HG03064 (cell line): Measurements from ENCODE around the gene SGPL1.

Experiments
- ATAC-seq: cut with Tn5 transposase; IDR thresholded peaks from one replicate; pipeline ENCODE4 v1.9.1; 2021; ENCODE audit warnings: low read depth; ENCODE audit not compliant: unreplicated experiment

The SGPL1 gene

DNA sequence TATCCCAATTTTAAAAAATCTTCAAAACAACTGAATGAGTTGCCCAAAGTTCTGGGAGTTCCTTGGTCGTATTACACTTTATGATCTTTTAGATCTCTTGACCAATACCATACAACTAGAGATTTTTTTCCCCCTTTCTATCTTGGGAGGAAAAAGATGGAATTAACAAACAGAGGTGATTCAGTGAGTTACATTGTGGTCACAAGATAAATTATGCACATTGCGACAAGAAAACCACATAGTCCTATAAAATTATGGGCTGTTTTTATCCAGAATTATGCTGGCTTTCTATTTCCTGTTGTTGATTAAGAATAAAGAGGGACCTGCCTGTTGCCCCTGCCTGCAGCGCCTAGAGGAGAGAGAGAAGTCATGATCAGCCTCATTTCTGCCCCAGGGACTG, 8.2 kb upstream of the SGPL1 start:
- no peak for ATAC-seq

DNA sequence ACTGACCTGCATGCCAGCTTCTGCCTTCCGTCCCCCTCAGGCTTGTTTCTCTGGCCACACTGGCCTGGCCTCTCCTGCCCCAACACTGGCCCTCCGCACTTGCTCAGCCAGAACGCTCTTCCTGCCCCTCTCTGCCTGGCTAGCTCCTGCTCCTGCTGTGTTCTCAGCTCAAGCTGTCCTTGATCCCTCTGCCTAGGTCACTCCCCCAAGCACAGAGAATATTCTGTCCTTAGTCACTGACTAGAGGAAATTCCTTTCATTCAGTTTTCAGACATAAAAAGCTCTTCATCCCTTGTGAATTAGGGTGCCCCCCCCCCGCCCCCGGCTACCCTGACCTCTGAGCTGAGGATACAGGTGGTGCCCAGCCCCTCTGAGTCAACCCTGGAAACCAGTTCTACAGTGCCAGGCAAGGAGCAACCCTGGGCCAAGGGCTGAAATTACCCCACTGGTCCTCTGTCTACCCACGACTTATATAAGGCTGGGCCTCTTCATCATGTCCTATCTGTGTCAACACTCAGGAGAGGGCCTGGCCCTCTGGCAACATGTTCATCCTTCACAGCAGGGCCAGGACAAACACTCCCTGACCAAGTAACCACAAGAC, 6.6 kb upstream of the SGPL1 start:
- no peak for ATAC-seq

DNA sequence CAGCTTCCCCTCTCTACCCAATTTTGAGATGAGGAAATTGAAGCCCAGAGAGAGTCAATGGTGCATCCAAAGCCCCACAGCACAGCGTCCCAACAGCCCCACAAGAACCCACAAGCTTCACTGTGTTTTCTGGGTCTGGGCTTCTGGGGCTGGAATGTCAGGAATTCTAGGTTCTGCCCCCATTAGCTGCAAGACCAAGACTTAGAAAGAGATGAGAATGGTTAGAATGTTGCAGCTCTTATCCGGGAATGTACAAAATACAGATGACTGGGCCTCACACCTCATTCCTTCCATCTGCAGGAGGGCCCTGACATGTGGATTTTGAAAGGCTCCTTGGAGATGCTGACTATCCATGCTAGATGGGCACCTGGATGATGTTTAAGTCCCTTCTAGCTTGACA, 6.0 kb upstream of the SGPL1 start:
- no peak for ATAC-seq

DNA sequence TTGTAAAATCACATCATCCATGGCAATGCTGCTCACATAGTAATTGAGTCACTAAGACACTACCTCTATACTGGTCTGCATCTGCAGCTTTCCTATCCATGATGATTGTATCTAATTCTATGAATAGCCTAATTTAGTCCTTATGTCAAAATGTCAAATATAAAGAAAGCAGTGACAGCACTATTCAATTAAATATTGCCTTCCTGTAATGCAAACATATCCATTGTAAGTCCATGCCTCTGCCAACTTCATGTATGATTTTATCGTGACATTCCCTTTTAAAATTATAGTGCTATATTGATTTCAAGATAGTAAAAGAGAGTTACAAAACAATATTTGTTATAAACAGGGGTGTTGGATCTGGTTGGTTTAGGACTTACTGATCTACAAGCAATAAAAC, 4.8 kb upstream of the SGPL1 start:
- ATAC-seq, result no peak

DNA sequence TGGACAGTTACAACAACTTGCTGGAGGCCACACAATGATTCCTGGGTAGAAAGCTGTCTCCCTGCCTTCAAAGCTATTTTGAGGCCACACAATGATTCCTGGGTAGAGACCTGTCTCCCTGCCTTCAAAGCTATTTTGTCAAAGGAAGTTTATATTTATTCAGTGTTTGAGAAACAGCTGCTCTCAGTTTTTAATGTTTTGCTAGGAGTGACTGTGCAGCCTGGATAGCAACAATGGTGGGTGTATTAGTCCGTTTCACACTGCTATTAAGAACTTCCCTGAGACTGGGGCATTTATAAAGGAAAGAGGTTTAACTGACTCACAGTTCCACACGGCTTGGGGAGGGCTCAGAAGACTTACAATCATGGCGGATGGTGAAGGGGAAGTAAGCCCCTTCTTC, 3.9 kb upstream of the SGPL1 start:
- no peak for ATAC-seq

DNA sequence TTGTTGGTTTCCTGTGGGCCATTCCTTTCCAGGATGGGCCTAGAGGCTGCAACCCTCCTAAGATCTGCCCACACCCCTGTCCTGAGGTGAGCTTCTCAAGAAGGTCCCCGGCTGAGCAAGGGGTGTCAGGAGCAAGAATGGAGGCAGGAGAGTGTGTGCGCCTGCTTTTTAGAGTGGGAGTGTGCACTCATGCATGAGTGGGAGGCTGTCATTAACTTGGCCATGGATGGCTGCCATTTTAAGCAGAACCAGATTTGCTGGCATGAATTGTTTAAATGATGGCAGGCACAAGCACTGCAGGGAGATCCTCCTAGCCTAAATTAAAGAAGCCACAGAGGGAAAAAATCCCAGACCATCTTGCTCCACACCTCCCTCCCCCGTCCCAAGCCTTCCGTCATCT, 2.9 kb upstream of the SGPL1 start:
- ATAC-seq, result no peak

DNA sequence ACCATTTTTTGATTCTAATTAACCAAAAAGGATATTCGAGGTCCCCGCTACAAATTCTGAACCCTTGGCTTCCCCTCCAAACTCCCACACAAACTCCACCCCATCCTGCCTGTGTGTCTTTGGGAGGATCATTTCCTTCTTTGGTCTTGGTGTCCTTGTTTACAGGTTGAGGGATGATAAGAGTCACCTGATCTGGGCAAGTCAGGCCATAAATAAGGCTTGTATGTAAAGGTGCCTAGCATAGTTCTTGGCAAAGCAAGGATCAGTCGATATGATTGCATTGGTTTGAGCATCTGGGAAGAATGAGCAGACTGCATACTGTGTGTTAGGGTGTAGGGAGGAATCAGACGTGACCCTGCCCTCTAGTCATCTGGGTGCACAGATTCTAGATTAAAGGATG, 1.6 kb upstream of the SGPL1 start:
- no peak for ATAC-seq

DNA sequence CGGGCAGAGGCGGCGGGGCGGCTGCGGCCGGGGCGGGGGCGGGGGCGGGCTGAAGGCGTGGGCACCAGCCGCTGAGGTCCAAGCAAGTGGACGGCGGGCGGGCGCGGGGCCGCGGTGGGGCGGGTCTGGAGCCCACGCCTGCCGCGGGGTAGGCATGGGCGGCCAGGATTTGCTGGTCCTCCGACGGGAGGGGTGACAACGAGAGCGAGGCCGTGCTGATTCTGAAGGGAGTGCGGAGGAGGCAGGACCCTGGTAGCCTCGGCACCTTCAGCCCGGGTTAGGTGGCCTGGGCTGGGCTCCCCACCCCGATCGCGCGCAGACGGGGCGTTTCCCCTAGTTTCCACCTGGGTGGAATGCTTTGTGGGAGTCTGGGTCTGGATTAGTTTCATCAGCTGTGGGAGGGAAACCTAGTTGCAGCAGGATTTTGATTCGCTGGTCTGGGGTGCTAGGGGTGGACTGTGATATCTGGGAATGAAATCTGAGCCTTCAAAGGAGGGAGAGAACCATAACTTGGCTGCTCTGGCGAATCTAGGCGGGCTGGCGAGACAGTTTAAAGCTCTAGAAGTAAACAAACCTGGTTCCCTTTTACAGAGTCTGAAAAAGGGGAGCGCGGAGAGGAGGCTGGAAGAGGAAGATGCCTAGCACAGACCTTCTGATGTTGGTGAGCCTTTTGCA, 609 bp downstream of the SGPL1 start:
- peak; percentile 26 for ATAC-seq

DNA sequence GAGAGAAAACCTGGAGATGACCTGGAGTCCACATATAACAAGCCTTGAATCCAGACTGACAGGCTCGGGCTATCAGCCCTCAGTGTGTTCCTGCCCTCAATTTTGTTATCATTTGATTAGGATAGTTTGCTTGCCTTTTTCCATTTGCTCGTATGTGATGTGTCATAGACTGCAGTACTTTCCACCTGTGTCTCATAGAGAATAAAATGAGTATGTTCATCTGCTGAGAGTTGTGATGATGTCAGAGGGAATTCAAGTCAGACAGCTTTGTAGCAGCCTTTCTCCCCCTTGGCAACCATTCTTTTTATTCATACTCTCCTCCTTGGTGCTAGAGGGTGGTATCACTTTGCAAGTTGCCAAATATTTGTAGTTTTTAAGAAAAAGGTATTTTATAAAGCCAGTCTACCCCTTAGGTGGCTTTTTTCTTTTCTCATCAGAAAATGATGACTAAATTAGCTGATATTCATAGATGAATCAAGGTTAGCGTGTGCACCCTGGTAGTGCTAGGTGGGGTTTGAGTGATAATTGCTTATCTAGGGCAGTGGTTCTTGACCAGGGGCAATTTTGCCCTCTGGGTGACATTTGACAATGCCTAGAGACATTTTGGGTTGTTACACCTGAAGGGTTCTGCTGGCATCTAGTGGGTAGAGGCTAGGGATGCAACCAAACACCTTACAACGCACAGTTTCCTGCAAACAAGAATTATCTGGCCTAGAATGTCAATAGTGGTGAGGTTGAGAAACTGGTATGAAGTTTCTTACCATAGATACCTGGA, 5.4 kb downstream of the SGPL1 start:
- ATAC-seq, result no peak

DNA sequence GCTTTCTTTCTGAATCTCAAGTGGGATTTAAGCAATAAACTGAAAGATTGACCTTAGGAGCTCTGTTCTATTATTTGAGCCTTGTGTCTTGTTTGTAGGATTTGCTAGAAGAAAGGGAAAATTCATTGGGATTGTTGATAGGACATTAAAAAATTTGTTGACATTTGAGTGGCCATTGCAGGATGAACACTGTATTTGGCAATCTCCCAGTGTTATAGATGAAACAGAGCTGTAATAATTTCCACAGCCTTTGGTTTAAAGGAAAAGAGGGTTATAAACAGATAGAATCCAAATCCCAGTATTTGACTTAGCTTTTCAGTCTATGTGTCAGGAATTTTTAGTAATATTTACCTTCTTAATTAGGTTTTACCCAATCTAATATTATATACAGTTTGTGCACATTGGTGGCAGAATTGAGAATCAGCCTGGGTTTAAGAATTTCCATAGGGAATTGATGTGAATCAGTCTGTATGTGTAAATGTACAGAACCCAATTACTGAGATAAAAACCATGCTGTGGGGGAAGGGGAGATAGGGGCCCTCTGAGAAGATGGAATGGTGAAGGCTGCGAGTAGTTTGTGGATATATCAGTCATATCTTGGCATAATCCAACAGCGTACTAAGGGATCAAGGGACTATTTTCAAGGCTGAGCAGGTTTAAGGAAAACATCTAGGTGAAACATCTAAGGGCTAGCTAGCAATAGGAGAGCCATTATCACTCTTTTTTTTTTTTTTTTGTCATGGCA, 6.5 kb downstream of the SGPL1 start:
- no peak for ATAC-seq

DNA sequence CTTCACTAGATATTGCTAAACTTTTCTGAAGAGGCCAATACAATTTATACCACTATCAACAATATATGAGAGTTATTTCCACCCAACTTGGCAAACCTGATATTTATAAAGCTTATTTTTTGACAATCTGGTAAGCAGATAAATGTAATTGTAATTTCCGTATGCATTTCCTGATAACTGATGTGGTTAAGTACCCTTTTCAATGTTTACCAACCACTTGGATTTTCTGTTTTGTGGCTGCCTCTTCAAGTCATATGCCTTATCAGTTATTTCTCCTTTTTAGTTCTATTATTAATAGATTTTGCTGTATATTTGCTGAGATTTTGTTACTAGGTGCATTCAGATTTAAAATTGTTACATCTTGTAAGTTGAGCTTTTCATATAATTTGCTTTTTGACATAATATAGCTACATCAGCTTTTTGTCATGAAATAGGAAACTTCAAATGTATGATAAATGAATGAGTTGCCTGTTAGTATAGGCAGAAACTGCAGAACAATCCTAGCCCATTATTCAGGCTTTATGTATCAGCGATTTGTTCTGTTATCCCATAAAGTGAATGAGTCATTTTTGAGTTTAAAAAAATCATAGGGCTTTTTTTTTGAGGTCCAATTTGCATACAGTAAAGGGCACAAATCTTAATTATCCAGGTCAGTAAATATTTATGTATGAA, 11.5 kb downstream of the SGPL1 start:
- no peak for ATAC-seq

DNA sequence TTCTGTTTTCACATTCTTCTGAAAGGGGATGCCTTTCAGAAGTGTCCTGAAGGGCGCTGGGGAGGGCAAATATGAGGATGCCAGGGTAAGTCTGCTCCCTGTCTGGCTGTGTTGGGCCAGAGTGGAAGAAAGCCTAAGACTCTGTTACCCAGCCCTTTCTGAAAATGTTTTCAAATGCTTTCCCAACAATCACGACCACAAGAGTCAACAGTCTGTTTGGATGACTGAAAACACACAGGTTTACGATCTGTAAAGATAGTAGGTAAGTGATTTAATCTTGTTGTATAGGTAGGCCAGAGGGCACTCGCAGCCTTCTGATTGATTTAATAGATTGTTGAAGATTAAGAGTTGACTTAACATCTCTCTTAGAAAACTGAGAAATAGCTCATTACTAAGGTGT, 13.2 kb downstream of the SGPL1 start:
- no peak for ATAC-seq

DNA sequence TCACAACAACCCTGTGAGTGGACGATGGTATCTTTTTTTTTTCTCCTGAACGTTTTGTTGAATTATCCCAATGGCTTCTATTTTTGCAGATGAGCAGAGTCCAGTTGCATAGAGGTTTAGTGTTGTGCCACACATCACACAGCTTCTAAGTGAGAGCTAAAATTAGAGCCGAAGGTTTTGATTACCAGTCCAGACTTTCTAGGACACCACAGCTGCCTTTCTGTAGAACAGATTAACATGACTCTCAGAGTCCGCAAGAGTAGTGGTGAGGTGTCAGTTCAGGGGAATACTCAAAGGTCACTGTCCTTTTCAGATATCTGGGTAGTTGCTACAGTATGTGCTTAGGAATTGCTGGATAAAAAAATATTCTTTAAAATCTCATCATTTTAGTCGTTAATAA, 13.8 kb downstream of the SGPL1 start:
- ATAC-seq, result no peak

DNA sequence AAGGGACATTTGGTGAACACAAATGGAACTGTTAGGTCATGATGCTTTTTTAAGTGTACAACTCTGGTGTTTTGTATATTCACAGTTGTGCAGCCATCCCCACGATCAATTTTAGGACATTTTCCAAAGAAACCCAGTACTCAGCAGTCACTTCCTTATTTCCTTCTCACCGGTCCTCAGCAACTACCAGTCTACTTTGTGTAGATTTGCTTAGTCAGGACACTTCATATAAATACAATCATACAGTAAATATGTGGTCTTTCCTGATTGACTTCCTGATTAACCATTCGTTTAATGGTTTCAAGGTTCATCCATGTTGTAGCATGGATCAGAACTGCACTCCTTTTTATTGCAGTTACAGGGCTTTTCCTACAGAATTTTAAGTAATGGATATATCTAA, 14.4 kb downstream of the SGPL1 start:
- ATAC-seq, result no peak

DNA sequence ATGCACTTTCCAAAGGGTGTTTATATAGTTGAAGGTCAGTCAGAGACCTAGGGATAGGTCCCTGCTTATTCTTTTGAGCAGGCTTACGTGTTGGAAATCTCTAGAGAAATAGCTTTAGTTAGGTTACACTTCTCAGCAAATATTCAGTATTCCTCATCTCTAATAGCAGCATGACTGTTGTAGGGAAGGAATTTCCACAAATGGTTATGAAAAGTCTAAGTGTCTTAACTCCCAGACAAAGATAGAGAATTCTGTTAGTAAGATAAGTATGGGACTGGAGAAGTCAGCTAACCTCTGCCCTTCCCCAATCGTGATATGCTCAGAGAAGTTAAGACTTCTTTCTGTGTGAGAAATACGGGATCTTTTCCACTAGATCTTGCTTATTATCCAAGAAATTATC, 16.5 kb downstream of the SGPL1 start:
- ATAC-seq, result no peak

DNA sequence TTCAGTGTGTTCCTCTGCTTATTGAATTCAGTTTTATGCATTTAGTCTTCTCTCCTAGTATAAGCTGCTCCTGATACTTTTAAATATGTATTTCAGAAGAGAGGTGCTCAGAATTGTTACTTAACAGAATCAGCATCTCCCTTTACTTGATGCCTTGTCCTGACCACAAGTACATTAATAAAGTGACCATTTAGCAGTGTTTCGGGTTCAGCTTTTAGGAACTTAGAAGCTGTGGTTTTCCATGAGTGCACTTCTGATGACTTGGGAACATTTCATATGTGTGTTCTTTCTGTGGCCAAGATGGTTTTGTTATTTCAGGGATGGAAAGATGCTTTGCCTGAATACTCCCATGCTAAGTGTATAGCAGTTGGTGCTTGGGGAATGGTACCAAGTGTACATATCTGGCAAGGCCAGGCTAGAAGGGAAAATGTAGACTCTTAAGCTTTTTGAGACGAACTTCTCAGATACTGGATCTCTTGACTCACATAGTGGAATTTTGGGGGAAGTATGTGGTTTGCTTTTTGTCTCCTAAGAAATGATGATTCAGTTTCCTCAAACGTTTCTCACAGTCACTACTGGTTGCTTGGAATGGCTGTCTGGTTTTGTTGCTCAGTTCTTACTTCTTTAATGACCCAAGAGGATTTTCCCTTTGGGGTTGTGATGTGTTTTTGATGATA, 17.2 kb downstream of the SGPL1 start:
- no peak for ATAC-seq

DNA sequence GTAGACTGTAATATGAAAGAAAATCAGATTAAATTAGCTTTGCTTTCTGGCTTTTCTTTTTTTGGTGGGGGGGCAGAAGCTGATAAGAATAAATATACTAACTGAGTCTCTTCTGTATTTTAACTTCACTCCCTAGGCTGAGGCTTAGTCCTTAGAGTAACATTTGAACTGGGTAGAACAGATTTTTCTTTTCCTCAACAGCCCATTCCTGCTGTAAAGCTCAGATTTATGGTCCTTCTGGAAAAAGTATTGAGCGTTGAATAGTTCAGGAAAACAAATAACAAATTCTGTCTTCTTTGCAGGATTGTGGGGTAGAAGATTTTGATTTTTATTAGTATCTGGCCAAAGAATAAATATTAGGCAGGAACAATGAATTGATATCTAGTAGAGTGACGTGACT, 17.9 kb downstream of the SGPL1 start:
- no peak for ATAC-seq

DNA sequence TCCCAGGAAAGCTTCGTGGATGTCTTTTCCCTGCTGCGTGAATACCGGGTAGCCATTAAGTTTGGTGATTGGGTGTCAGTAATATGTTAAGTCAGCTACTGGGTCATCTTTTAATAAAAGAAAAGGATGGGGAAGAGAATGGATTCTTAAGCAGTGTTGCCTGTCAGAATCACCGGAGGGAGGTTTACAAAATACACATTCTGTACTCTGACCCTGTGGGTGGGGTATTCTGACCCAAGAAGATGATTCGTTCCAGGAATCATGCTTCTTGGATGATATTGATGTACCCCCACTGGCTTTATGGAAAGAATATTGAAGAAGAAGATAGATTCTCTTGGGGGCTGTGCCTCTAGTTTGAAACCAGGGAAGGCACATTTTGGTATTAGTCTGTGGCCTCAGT, 18.3 kb downstream of the SGPL1 start:
- ATAC-seq, result no peak

DNA sequence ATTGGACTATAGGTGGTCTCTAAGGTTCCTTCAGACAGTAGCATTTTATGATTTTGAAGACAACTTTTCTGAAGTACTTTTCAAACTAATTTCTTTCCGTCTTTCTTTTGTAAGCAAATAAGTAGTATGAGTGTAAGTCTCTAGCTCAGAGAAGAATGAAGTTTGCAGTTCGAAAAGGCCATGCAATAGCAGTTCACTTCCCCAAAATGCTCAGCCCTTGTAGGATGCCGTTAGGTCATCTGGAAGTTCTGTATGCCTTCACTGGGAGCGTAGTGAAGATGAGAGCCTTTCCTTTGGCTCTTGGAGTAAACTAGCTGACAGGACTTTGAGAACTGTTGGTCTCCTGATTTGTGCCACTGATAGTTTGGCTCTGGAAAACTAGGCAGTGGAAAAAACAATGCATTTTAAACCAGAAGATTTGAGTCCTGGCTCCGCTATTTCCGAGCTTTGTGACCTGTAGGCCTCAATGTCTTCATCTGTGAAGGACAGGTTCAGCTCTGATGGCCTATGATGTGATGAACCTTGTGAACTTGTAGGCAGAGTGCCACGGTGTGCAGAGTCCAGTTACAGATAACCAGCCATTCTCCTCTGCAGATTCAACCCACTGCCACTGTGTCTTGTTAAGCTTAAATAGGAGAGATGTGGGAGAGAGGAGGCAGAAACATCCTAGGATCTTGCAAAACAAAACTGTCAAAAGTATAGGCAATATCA, 18.8 kb downstream of the SGPL1 start:
- no peak for ATAC-seq

DNA sequence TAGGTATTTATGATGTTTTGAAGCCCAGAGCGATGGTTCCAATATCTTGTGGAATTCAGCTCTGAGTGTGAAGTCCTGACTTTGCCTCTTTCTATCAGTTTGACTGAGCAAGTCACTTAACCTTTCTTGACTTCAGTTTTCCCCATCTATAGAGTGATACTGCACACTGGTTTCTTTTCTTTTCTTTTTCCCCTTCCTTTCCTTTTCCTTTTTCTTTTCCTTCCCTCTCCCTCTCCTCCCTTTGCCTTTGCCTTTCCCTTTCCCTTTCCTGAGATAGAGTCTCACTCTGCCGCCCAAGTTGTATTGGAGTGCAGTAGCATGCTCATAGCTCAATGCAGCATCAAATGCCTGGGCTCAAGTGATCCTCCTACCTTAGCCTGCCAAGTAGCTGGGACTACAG, 20.6 kb downstream of the SGPL1 start:
- no peak for ATAC-seq
